Stimulated activated CD4-positive, alpha-beta T cell treated with anti-CD3 and anti-CD28 coated beads, TNF-alpha, amount 100 ng/mL, for 1 hour (primary cell): ENCODE data around the gene SLC29A2.
"Not testable (repeated sequence)": the region's sequence is repeated elsewhere in the genome, so short reads cannot be mapped to it uniquely, and the experiment has no call there.

Experiments
- DNase-seq, 3 donors: peaks; one replicate each; pipeline ENCODE4 v3.0.0-alpha.2; 2020; ENCODE audit warnings: low read depth in 3 of 3, low spot score in 1 of 3

The SLC29A2 gene

GRCh38 chr11:66321606-66322005 lies 50.0 kb downstream of the SLC29A2 start:
- no peak for DNase-seq

GRCh38 chr11:66320748-66321147 lies 50.8 kb downstream of the SLC29A2 start:
- not testable (repeated sequence) for DNase-seq

- not testable (repeated sequence) for DNase-seq
These were observed 51.3 kb downstream of the SLC29A2 start for GRCh38 chr11:66320289-66320688.

- DNase-seq: no peak
These were observed 53.0 kb downstream of the SLC29A2 start for GRCh38 chr11:66318600-66318970.

GRCh38 chr11:66317723-66318599 lies 53.6 kb downstream of the SLC29A2 start:
- no peak for DNase-seq

- no peak for DNase-seq
These were observed 54.2 kb downstream of the SLC29A2 start for GRCh38 chr11:66317322-66317722.

GRCh38 chr11:66316849-66317251 lies 54.7 kb downstream of the SLC29A2 start, which contains the start of gene CD248:
Gene CD248, minus strand, starts transcription at chr11:66317044. Its CDS starts 17 bp downstream, at chr11:66317027.
- no peak for DNase-seq

- DNase-seq: no peak
These were observed 55.4 kb downstream of the SLC29A2 start for GRCh38 chr11:66315921-66316811.

- DNase-seq: no peak
These were observed 56.1 kb downstream of the SLC29A2 start for GRCh38 chr11:66315498-66315885.

GRCh38 chr11:66314561-66315497 lies 56.7 kb downstream of the SLC29A2 start:
- DNase-seq: no peak

GRCh38 chr11:66314186-66314501 lies 57.4 kb downstream of the SLC29A2 start:
- DNase-seq: no peak

- no peak for DNase-seq
These were observed 58.0 kb downstream of the SLC29A2 start for GRCh38 chr11:66313321-66314185.

- DNase-seq: peak; percentile 95 to 99 (median 98)
These were observed 58.8 kb downstream of the SLC29A2 start for GRCh38 chr11:66312549-66313320.
